ENCODE results near the gene ARTN.

DNA sequence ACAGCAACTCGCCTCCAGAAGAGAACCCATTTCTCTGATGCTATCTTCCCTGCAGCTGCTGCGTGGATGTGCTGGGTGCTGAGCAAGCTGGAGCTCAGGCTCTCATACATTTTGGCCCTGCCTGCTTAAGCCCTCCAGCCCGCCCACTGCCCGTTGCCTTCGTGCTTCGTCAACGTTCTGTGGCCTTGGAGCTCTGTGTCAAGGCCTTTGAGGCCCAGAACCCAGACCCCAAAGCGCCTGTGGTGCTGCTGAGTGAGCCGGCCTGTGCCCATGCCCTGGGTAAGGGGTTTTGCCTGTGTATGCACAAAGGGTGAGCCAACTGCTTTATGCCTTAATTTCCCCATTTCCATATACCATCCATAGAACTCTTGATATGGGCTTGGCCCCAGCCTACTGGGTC, 37.3 kb downstream of the ARTN start:
- TF ChIP-seq ZNF274 (IDR thresholded peaks at IDR 0.05; ENCODE audit: low read depth, low read length) (no peak), SUZ12 (IDR thresholded peaks at IDR 0.05; ENCODE audit: extremely low read depth, insufficient read depth, insufficient read length) (no peak)
